Gastrocnemius medialis (tissue), 4 donors: ENCODE results near the gene APLP2.

ENCODE experiments used
- CTCF ChIP-seq, 5 experiments: fragments of 450-650 bp in 3 of 5; fragments of 200-600 bp in 2 of 5; sonication (generic) in 2 of 5; IDR thresholded peaks in 4 of 5; conservative IDR thresholded peaks in 1 of 5; 1 replicate in 4 of 5; 2 replicates in 1 of 5; pipeline ENCODE4 v1.5.1; 2016 to 2019; ENCODE audit warnings: antibody characterized with exemption in 5 of 5, mild to moderate bottlenecking in 3 of 5, moderate library complexity in 3 of 5
- POLR2A ChIP-seq, 2 donors: fragments of 450-650 bp; IDR thresholded peaks; one replicate each; pipeline ENCODE4 v1.6.1; 2017; ENCODE audit warnings: antibody characterized with exemption in 2 of 2, mild to moderate bottlenecking in 2 of 2, moderate library complexity in 2 of 2

GRCh38 chr11:130077671-130078070 lies 8.0 kb downstream of the APLP2 start:
- TF ChIP-seq CTCF (IDR thresholded peaks at IDR 0.05 in 4 of 5, conservative IDR thresholded peaks at IDR 0.05 in 1 of 5) (no peak), POLR2A (IDR thresholded peaks at IDR 0.05) (no peak)
